HG03045 (cell line): ENCODE measurements around the gene AFM.

Experiments used
- ATAC-seq: cut with Tn5 transposase; IDR thresholded peaks from one replicate; pipeline ENCODE4 v1.9.1; 2021; ENCODE audit warnings: mild to moderate bottlenecking, moderate library complexity; ENCODE audit not compliant: unreplicated experiment

AFM gene

GRCh38 chr4:73448448-73449203 is 32.9 kb upstream of the AFM start:
- ATAC-seq: no peak

- no peak for ATAC-seq
Measured at GRCh38 chr4:73450398-73451004, 31.0 kb upstream of the AFM start.

- no peak for ATAC-seq
Measured at GRCh38 chr4:73451404-73451803, 30.1 kb upstream of the AFM start.

GRCh38 chr4:73451981-73452747 is 29.4 kb upstream of the AFM start:
- ATAC-seq: no peak

- ATAC-seq: no peak
Measured at GRCh38 chr4:73452953-73453700, 28.4 kb upstream of the AFM start.

GRCh38 chr4:73453701-73454005 is 27.9 kb upstream of the AFM start:
- no peak for ATAC-seq

GRCh38 chr4:73454920-73455319 is 26.6 kb upstream of the AFM start:
- ATAC-seq: no peak

- no peak for ATAC-seq
Measured at GRCh38 chr4:73456177-73457022, 25.1 kb upstream of the AFM start.

- ATAC-seq: no peak
Measured at GRCh38 chr4:73458184-73459047, 23.1 kb upstream of the AFM start.

- no peak for ATAC-seq
Measured at GRCh38 chr4:73459048-73459421, 22.5 kb upstream of the AFM start.

GRCh38 chr4:73460913-73461522 is 20.5 kb upstream of the AFM start:
- no peak for ATAC-seq

- no peak for ATAC-seq
Measured at GRCh38 chr4:73468170-73468569, 13.4 kb upstream of the AFM start.

GRCh38 chr4:73470728-73471127 is 10.8 kb upstream of the AFM start:
- no peak for ATAC-seq

- no peak for ATAC-seq
Measured at GRCh38 chr4:73477176-73477575, 4.4 kb upstream of the AFM start.

GRCh38 chr4:73479323-73479722 is 2.2 kb upstream of the AFM start:
- ATAC-seq: no peak

- ATAC-seq: no peak
Measured at GRCh38 chr4:73485085-73485484, 3.5 kb downstream of the AFM start.

- ATAC-seq: no peak
Measured at GRCh38 chr4:73485596-73485995, 4.1 kb downstream of the AFM start.

GRCh38 chr4:73486497-73486896 is 5.0 kb downstream of the AFM start:
- ATAC-seq: no peak

- no peak for ATAC-seq
Measured at GRCh38 chr4:73487233-73487632, 5.7 kb downstream of the AFM start.
